GM23338 (cell line): Measurements from ENCODE around the gene VEGFA. TPM values are rescaled to one million over a fixed set of nuclear protein-coding genes. Genes with fewer than 3 reads are reported as not detected.

ENCODE experiments used
- ATAC-seq: fragments of 200-7000 bp; cut with Tn5 transposase; 3 replicates; pipeline ENCODE4 v1.9.1; 2020
- DNase-seq: peaks from one replicate; pipeline ENCODE4 v3.0.0-alpha.2; 2015; ENCODE audit warnings: low spot score
- H2AFZ ChIP-seq: fragments of 200-600 bp; sonication (generic); 2 replicates; pipeline ENCODE4 v1.8.0; 2016; ENCODE audit warnings: antibody characterized with exemption, mild to moderate bottlenecking, moderate library complexity
- H3F3A ChIP-seq: fragments of 200-600 bp; sonication (generic); replicated peaks from 2 replicates; pipeline ENCODE4 v1.8.0; 2017; ENCODE audit warnings: antibody characterized with exemption, mixed run types, low read depth
- H3K27ac ChIP-seq: fragments of 200-600 bp; sonication (generic); 2 replicates; pipeline ENCODE4 v1.6.1; 2016; ENCODE audit warnings: low read depth
- H3K27me3 ChIP-seq: fragments of 200-600 bp; sonication (generic); 2 replicates; pipeline ENCODE4 v1.8.0; 2016; ENCODE audit warnings: mild to moderate bottlenecking, mixed run types, moderate library complexity; ENCODE audit not compliant: insufficient read depth
- H3K36me3 ChIP-seq: fragments of 200-600 bp; sonication (generic); 2 replicates; pipeline ENCODE4 v1.8.0; 2016; ENCODE audit warnings: mild to moderate bottlenecking; ENCODE audit not compliant: insufficient read depth
- H3K4me1 ChIP-seq: fragments of 200-600 bp; sonication (generic); 2 replicates; pipeline ENCODE4 v1.8.0; 2016; ENCODE audit warnings: mild to moderate bottlenecking, moderate library complexity; ENCODE audit not compliant: insufficient read depth
- H3K4me2 ChIP-seq: fragments of 200-600 bp; sonication (generic); 2 replicates; pipeline ENCODE4 v1.7.1; 2017; ENCODE audit warnings: mixed run types
- H3K4me3 ChIP-seq: fragments of 200-600 bp; sonication (generic); 2 replicates; pipeline ENCODE4 v1.6.1; 2016; ENCODE audit warnings: mixed run types
- H3K79me2 ChIP-seq: fragments of 200-600 bp; sonication (generic); replicated peaks from 2 replicates; pipeline ENCODE4 v1.8.0; 2017; ENCODE audit warnings: mild to moderate bottlenecking; ENCODE audit not compliant: insufficient read depth
- H3K9me2 ChIP-seq: fragments of 200-600 bp; sonication (generic); 2 replicates; pipeline ENCODE4 v1.8.0; 2017; ENCODE audit not compliant: insufficient read depth
- H4K20me1 ChIP-seq: fragments of 200-600 bp; sonication (generic); replicated peaks from 2 replicates; pipeline ENCODE4 v1.8.0; 2017; ENCODE audit warnings: mild to moderate bottlenecking; ENCODE audit not compliant: insufficient read depth
- H3K27ac Mint-ChIP-seq: 2 replicates; pipeline ENCODE4 v1.8.0; 2020; ENCODE audit warnings: inconsistent platforms, mild to moderate bottlenecking, moderate library complexity, mixed read lengths
- H3K27me3 Mint-ChIP-seq: 3 replicates; pipeline ENCODE4 v1.8.0; 2022; ENCODE audit warnings: low read depth, mild to moderate bottlenecking, moderate library complexity, mixed read lengths, inconsistent platforms; ENCODE audit not compliant: insufficient read depth, poor library complexity
- H3K36me3 Mint-ChIP-seq: 3 replicates; pipeline ENCODE4 v1.8.0; 2021; ENCODE audit warnings: low read depth, mild to moderate bottlenecking, inconsistent platforms, moderate library complexity, mixed read lengths
- H3K4me1 Mint-ChIP-seq: 3 replicates; pipeline ENCODE4 v1.8.0; 2020; ENCODE audit warnings: mild to moderate bottlenecking, inconsistent platforms, mixed read lengths
- H3K4me3 Mint-ChIP-seq: 3 replicates; pipeline ENCODE4 v1.8.0; 2021; ENCODE audit warnings: moderate library complexity, mild to moderate bottlenecking, inconsistent platforms, mixed read lengths
- H3K9me3 Mint-ChIP-seq: 3 replicates; pipeline ENCODE4 v1.8.0; 2020; ENCODE audit warnings: moderate library complexity, mild to moderate bottlenecking, inconsistent platforms, mixed read lengths
- CREB1 ChIP-seq: fragments of 250-450 bp; sonication (Bioruptor Pico); IDR thresholded peaks from 2 replicates; pipeline ENCODE4 v1.5.0; 2020; ENCODE audit warnings: low read depth, mild to moderate bottlenecking, moderate library complexity
- CTCF ChIP-seq, 2 experiments: fragments of 200-600 bp in 1 of 2; sonication (generic) in 1 of 2; conservative IDR thresholded peaks; 2 replicates each; pipeline versions ENCODE4 v1.5.1 to v1.6.1; 2016 to 2017; ENCODE audit warnings: antibody characterized with exemption in 2 of 2, low read depth in 2 of 2, mild to moderate bottlenecking in 2 of 2, moderate library complexity in 1 of 2
- ETS1 ChIP-seq: IDR thresholded peaks from 2 replicates; pipeline ENCODE4 v1.6.1; 2016; ENCODE audit warnings: antibody characterized with exemption
- EZH2 ChIP-seq: fragments of 200-600 bp; sonication (generic); IDR thresholded peaks from one replicate; pipeline ENCODE4 v1.8.0; 2017; ENCODE audit warnings: antibody characterized with exemption, mild to moderate bottlenecking, low read depth; ENCODE audit not compliant: unreplicated experiment
- EZH2phosphoT487 ChIP-seq: fragments of 200-600 bp; sonication (generic); IDR thresholded peaks from one replicate; pipeline ENCODE4 v1.8.1; 2018; ENCODE audit warnings: antibody characterized with exemption; ENCODE audit not compliant: unreplicated experiment
- JUNB ChIP-seq: IDR thresholded peaks from one replicate; pipeline ENCODE4 v1.6.1; 2016; ENCODE audit warnings: antibody characterized with exemption; ENCODE audit not compliant: unreplicated experiment
- NANOG ChIP-seq: IDR thresholded peaks from 2 replicates; pipeline ENCODE4 v1.6.1; 2016; ENCODE audit warnings: antibody characterized with exemption, borderline replicate concordance
- POLR2AphosphoS5 ChIP-seq: IDR thresholded peaks from 2 replicates; pipeline ENCODE4 v1.6.1; 2016; ENCODE audit warnings: antibody characterized with exemption, low read depth
- REST ChIP-seq: IDR thresholded peaks from one replicate; pipeline ENCODE4 v1.6.1; 2018; ENCODE audit warnings: antibody characterized with exemption; ENCODE audit not compliant: unreplicated experiment
- STAT1 ChIP-seq: IDR thresholded peaks from one replicate; pipeline ENCODE4 v1.6.1; 2016; ENCODE audit warnings: antibody characterized with exemption; ENCODE audit not compliant: unreplicated experiment
- ZNF114 ChIP-seq: fragments of 250-450 bp; sonication (Bioruptor Pico); IDR thresholded peaks from 2 replicates; pipeline ENCODE4 v1.5.0; 2020; ENCODE audit warnings: mild to moderate bottlenecking, moderate library complexity
- ZNF331 ChIP-seq: fragments of 250-450 bp; sonication (Bioruptor Pico); IDR thresholded peaks from 2 replicates; pipeline ENCODE4 v1.5.0; 2020; ENCODE audit warnings: low read depth, mild to moderate bottlenecking, moderate library complexity
- ZNF462 ChIP-seq: fragments of 250-450 bp; sonication (Bioruptor Pico); IDR thresholded peaks from 2 replicates; pipeline ENCODE4 v1.5.0; 2020; ENCODE audit warnings: mild to moderate bottlenecking, moderate library complexity
- polyA plus RNA-seq: library from polyadenylated mRNA; unstranded; fragments of >200 nt; fragmentation: Nextera tagmentation; extraction: Ambion mirVana; gene quantifications from 2 replicates; pipeline ENCODE4 v1.2.1, GENCODE V29; 2016
- total RNA-seq: library from RNA; depleted of rRNA; stranded (reverse); fragments of >200 nt; shearing (Covaris generic); gene quantifications from 2 replicates; pipeline ENCODE4 v1.2.3, GENCODE V29; 2014

The VEGFA gene
- total and polyA plus RNA-seq, 2 experiments from 2014 or later = 10.9 to 61.1 TPM

- no peak for ATAC-seq
- H2AFZ ChIP-seq = no peak overlapping the region
- Mint-ChIP-seq H3K4me1 (peaks cover 7% of the 10 kb centered on the region), H3K9me3 (no peaks in the 10 kb centered on the region), H3K27me3 (peaks cover 5% of the 10 kb centered on the region), H3K36me3 (no peaks in the 10 kb centered on the region), H3K4me3 (no peak overlapping the region), H3K27ac (no peak overlapping the region)
- no peaks in the 10 kb centered on the region for H3K4me1 ChIP-seq
- H4K20me1 ChIP-seq = no peaks in the 10 kb centered on the region
- H3F3A ChIP-seq = no peaks in the 10 kb centered on the region
- H3K36me3 ChIP-seq = no peaks in the 10 kb centered on the region
- H3K4me3 ChIP-seq = no peak overlapping the region
- no peaks in the 10 kb centered on the region for H3K27me3 ChIP-seq
- DNase-seq = no peak
- TF ChIP-seq JUNB = no peak
- TF ChIP-seq ETS1 = no peak
- TF ChIP-seq NANOG = no peak
- no peak for TF ChIP-seq STAT1
- TF ChIP-seq EZH2 = no peak
- no peak for TF ChIP-seq ZNF114
- no peak for TF ChIP-seq ZNF462 (CRISPR knock-in tag)
- TF ChIP-seq EZH2phosphoT487 = no peak
- no peak for TF ChIP-seq REST
- no peak for TF ChIP-seq ZNF331
- no peak for TF ChIP-seq CREB1 (CRISPR knock-in tag)
- TF ChIP-seq POLR2AphosphoS5 = no peak
- no peak for TF ChIP-seq CTCF (conservative IDR thresholded peaks at IDR 0.05; ENCODE audit: low read depth in 2 of 2)
- H3K4me2 ChIP-seq = no peak overlapping the region
- no peaks in the 10 kb centered on the region for H3K9me2 ChIP-seq
- H3K27ac ChIP-seq = no peak overlapping the region
- H3K79me2 ChIP-seq = no peaks in the 10 kb centered on the region
Measured at GRCh38 chr6:43823390-43823789, 53.4 kb downstream of the VEGFA start.
